ENCODE measurements around the gene RFTN1.

The RFTN1 gene

DNA sequence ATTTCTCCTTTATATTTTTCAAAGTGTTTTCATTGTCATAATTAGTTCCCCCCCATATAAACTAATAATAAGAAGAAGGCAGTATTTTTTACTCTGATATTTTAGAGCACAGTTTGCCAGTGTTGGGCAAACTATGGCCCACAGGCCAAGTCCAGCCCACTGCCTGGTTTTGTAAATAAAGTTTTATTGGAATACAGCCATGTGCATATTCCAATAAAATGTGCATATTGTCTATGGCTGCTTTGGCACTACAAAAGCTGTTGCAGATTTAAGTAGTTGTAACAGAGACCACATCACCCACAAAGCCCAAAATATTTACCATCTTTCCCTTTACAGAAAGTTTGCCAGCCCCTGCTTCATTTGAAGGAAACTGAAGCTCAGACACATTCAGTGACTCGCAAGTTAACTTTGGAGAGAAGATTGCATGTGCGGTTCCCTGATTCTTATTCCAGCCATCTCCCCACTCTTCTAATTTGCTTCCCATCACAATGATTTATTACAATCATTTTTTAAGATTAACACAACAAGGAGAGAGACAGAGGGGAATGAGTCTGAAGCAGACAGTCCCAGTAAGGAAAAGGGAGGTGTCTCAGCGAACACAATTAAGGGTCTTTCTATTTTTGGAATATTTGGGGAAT, 48.9 kb downstream of the RFTN1 start:
- no peak for DNase-seq (ENCODE audit: low read depth in 2 of 2)

DNA sequence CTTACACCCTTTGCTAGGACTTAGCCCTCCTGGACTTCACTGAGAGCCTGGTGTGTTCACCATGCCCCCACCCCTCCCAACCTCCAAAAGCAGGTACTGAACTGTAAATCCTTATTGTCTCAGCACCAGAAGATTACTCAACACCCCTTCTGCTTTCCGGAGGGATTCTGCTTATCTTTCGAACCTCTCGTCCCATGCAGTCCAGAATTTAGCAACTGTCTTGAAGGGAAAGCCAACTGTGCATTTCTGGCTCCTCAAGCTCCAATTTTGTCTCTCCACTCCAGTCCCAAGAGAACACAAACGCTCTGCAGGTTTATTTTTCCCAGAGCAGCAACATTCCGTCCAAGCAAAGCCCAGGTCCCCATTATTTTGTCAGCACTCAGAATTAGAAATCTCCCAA, 49.6 kb downstream of the RFTN1 start:
- DNase-seq (ENCODE audit: low read depth in 2 of 2), result no peak

DNA sequence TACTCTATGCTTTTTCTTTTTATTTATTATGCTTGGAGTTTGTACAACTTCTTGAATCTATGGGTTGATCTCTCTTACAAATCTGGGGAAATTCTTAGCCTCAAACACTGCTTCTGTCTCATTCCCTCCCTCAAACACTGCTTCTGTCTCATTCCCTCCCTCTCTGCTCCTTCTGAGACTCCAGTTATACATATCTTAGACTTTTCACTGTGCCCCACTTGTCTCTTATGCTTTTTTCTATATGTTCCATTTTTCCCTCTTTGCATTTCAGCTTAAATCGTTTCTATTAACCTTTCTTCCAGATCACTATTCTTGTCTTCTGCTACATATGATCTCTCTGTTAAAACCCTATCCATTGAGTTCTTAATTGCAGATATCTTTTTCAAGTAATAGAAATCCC, 50.4 kb downstream of the RFTN1 start:
- no peak for DNase-seq (ENCODE audit: low read depth in 2 of 2)

DNA sequence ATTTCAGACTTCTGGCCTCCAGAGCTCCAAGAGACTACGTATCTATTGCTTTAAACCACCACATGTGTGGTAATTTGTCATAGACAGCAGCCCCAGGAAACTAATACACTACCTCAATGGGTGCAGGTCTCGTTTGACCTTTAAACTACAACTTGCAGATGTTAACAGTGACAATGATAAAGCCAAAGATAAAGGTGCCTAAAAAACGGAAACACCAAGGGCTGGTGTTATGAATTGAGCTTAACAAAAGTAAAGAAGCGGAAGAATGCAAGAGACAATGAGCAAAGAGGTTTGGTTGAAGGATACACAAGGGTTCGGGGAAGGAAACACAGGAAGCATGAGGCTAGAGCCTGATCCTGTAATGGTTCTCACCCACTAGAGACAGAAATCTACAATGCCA, 50.8 kb downstream of the RFTN1 start:
- no peak for DNase-seq (ENCODE audit: low read depth in 2 of 2)

DNA sequence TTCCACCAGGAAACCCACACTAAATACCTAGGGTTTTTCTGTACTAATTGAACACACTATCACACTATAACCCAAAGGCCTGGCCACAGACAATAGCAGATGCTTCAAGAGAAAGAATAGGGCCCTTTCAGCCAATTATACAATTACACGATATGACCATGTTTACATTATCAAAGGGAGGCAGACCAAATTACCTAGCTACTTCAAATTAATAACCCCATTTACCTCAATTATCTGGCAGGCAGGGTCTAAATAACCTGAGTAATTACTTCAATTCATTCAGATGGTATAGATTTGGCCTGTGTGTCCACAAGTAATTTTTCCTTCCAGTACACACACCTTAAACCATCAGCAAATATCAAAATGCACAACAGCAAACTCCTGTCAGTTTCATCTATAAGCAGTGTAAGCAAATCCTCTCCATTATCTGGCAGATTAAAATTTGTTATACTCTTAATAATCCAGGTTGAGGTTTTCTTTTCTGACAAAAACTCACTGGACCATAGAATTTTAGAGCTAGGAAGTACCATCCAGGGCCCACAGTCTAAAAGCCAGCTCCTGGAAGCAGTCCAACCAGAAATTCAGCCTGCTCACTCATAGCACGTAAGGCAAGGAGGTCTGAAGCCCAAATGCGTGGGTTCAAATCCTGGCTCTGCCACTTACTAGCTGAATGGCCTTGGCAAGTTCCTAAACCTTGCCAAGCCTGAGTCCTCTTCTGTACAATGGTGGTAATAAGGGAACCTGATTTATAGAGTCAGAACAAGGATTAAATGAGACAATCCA, 51.8 kb downstream of the RFTN1 start:
- no peak for DNase-seq (ENCODE audit: low read depth in 2 of 2)

DNA sequence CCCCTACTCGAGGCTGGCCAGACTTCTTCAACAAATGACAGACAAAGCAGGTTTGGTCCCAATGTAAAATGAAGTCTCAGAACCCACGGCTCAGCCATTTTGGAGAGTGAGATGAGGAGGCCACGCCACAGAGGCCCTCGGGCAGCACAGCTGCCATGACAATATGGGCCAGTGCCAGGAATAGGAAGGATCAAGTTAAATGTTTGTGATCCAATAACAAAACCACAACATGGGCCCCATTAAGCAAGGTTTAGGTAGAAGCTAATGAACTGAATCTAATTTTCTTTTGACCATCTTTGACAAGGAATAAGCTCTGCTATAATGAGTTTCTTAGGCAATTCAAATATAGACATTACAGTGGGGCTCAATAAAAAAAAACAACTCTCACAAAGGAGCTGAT, 52.6 kb downstream of the RFTN1 start:
- no peak for DNase-seq (ENCODE audit: low read depth in 2 of 2)

DNA sequence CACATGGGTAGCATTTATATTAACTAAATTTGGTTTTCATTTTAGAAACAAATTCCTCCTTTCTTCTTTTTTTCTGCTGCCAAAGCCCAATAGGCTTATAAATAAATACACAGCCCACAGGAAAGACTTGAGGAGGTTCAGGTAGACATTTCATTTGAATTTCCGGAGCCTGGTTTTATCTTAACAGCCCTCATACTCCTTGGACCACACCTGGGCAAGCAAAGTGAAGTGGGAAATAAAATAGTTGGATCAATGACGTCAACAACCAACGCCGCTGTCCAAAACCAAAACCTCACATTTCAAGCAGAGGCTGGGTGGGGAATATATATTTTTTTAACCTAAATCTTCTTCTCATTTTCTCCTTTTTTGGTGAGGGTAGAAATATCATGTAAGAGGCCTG, 53.2 kb downstream of the RFTN1 start:
- no peak for DNase-seq (ENCODE audit: low read depth in 2 of 2)

DNA sequence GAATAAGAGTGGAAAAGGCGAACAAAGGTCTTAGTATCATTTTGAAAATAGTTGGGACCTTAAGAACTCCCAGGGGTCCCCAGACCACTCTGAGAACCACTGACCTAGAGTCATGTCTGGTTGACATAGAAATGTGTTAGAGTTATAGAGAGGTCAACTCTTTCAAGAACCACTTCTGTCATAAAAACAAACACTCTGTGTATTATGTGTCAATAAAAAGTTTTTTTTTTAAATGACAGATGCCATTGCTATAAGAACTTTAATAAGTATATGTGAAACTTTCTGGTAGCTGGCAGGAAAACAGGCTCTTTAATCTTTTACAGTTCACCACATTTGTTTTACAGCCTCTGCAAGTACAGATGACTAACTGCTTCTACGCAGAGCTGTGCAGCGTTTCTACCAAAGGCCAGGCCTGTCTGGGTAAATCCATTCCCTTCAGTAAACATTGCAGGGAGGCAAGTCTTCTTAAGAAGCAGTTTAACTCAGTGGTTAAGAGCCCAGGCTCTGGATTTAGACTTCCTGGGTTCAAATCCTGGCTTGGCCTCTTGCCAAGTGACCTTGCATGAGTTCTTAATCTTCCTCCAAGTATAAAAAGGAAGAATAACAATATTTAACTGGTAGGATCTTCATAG, 56.6 kb downstream of the RFTN1 start:
- DNase-seq (ENCODE audit: low read depth in 2 of 2), result no peak

DNA sequence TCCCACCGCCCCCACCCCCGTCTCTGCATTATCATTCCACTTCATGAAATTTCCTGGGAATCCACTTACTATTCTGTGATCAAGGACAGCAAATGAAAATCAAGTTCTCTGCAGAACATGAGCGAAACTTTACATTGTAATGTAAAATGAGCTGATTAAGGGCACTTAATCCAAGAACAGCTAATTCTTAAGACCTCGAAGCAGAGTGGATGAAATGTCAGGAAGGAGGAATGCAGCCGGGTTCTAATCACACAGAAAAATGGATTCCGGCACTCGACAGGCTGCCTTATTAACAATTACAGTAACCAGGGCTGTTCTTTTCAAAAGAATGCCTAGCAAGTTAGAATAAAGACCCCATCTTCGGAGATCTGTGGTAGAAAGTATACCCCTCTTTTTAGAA, 57.5 kb downstream of the RFTN1 start:
- DNase-seq (ENCODE audit: low read depth in 2 of 2), result no peak

DNA sequence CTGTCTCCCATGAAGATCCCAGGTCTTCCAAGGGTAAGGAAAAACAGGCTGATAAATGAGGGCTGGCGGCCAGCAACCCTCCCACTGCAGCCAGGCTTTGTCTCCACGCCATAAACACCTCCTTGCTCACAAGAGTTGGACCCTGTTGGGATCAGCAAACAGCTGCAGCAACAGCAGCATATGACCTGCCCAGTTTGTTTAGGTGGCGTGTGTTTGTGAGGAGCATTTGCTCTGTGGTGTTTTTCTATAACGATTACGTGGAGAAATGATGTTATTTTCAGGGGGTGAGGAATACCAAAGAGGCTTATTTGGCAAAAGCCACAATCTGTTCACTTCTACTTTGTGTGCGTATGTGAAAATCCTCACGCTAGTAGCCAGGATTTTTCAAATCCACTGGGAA, 58.5 kb downstream of the RFTN1 start:
- DNase-seq (ENCODE audit: low read depth in 2 of 2), result no peak

DNA sequence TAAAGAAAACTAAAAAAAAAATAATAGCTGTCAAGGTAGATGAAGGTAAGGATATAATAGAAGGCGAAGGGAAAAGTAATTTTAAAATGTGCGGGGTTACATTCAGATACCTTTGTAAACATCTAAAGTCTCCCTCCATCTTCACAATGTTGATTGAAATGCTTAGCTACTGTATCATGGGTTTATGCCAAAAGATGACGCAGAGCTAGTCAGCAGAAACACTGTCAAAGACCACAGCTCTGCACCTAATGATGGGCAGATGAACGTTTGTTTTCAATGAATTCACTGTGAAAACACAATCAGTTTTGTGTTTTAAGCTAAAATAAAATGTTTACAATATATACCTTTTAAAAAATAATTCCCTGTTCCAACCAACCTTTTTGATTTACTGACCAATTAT, 61.2 kb downstream of the RFTN1 start:
- no peak for DNase-seq (ENCODE audit: low read depth in 2 of 2)

DNA sequence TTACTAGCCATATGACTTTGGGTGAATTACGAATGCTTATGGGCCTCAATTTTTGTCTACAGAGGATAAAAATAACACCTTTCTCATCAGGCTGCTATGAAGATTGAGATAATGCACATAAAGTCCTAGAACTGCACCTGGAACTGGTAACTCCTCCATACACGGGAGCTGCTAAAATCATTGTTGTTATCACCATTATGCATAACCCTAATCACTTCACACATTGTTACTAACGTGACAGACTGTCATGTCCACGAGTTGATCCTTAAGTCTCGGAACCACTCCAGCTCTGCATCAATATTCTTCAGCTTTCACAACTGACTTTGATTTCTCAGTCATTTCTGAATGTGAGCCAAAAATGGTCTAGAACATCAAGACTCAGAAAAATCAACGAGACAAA, 64.1 kb downstream of the RFTN1 start:
- DNase-seq (ENCODE audit: low read depth in 2 of 2), result no peak

DNA sequence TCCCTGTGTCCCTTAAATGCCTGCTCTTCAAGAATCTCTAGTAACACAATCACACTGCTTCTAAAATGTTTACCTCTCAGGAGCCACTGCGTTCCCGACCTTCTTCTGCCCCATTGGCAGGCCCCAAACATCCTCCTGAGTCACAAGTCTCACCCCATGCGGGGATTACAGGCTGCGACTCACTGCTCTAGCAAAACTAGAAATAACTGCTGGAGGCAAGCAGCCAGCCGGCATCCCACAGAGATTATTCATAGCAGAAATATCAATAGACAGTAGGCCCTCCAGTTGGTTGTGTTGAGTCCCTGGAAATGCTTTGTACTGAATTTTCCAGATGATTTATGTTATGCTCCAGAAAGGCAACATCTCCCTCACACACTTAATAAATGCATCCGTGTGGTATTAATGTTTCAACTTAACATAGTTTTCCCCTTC, 64.8 kb downstream of the RFTN1 start:
- no peak for DNase-seq (ENCODE audit: low read depth in 2 of 2)

DNA sequence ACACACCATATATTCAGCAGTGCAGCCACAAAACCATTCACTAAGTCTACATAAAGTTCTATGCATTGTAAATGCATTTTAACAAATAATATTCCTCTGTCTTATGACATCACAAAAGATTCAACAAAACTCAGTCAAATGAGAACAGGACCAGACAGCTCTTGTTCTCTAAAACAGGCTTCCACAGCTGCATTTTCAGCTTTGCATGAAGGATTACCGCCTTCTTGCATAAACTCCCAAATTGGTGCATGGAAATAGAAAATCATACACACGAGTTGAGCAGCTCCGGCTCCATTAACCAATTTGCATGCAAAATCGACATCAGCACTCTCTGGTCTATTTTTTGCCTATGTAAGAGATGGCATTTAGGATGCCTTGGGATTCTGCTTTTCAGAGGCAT, 66.4 kb downstream of the RFTN1 start:
- DNase-seq (ENCODE audit: low read depth in 2 of 2), result no peak

DNA sequence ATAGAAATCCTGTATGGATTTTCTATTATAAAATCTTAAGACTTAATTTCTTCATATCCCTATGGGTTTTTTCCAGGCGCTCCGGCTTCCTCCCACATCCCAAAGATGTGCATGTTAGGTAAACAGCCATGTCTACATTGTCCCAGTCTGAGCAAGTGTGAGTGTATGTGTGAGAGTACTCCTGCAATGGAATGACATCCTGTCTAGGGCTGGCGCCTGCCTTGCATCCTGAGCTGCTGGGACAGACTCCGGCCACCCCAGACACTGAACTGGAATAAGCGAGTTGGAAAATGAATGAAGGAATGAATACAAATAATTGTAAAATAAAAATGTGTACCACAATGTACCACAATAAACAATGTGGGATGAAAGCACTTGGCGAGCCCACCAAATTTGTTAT, 69.2 kb downstream of the RFTN1 start:
- DNase-seq (ENCODE audit: low read depth in 2 of 2), result no peak

DNA sequence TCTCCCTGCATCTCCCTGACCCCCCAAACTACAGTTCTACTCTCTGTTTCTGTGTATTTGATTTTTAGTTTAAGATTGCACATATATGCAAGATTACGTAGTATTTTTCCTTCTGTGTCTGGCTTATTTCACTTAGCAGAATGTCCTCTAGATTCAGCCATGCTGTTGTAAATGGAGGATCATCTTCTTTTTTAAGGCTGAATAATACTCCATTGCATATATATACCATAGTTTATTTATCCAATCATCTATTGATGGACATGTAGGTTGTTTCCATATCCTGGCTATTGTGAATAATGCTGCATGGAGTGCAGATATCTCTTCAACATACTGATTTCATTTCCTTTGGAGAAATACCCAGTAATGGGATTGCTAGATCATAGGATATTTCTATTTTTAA, 70.8 kb downstream of the RFTN1 start:
- no peak for DNase-seq (ENCODE audit: low read depth in 2 of 2)

DNA sequence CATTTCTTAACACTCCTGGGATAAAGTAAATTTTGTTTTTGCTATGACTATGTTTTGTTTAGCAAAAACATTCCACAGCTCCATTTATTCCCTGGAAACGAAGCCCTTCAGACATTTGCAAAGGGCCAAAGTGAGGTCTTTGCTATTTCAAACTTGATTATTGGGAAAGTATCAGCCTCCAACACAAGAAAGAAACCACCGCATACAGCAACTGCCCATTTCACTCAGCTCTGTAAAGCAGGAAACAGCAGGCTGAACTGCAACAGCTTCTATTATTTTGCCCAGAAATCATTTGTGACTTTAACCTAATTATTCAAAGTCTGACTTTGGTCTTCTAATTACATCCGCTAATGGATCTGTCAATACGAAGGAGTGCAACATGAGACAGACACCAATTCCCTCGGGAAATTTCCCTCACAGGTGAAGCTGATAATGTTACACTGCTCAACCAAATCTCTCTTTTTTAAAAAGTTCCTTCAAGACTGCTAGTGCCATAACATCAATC, 72.1 kb downstream of the RFTN1 start:
- no peak for DNase-seq (ENCODE audit: low read depth in 2 of 2)

DNA sequence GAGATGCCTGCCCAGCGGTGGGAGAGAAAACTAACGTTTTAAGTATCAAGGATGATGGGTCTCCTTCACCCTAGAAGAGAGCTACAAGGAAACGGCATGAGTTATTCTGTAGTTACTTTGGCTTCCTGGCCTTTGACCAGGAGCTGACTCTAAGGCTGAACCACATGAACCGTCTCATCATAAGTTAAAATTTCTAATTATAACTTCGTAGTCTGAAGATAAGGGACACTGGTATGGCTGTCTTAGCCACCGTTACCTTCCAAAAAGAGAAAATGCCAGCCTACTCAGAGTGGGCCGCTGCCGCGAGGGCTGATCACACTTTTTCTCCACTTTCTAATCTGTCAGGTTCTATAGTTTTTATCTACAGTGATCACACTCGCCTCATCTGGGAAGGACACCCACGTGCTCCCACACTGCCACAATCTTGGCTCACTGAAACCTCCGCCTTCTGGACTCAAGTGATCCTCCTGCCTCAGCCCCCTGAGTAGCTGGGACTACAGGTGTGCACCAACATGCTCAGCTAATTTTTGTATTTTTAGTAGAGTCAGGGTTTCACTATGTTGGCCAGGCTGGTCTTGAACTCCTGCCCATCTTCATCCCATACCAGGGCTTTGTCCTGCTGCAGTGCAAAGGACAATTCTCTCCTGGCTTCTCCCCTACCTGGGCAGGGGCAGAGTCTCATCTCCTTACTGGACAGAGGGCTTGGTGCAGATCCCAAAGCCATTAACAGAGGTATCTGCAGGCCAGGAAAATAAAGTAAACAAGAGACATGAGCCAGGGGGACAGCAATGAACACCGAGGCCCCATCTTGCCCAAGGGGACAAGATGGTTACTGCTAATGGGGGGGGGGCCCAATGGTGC, 73.4 kb downstream of the RFTN1 start:
- DNase-seq (ENCODE audit: low read depth in 2 of 2), result no peak

DNA sequence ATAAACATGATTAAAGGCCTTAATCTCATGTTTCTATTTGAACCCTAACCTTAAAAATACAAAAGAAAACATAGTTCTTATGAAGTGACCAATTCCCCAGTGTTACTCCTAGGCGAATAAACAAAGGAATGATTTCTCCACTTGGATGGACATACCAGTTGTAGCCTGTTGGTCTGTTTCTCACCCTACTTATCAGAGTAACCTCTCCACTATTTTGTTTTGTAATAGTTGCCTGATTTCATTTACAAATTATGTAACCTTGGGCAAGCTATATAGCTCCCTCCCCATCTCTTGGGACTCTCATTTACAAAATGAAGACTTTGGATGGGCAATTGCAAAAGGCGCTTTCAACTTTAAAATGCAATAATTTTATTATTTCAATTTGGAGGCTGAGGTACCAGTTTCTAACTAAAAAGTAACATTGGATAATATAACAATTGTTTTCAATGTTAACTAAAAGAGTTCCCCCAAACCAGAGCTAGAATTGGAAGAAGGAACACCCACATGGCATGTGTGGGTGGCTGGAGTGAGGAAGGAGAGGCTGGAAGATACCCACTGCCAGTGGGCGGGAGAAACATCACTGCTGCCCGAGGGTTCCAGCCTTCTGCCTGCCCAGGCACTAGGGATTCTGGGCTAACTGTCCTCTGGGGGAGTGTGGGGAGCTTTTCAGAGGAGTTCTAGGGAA, 74.2 kb downstream of the RFTN1 start:
- DNase-seq (ENCODE audit: low read depth in 2 of 2), result no peak

DNA sequence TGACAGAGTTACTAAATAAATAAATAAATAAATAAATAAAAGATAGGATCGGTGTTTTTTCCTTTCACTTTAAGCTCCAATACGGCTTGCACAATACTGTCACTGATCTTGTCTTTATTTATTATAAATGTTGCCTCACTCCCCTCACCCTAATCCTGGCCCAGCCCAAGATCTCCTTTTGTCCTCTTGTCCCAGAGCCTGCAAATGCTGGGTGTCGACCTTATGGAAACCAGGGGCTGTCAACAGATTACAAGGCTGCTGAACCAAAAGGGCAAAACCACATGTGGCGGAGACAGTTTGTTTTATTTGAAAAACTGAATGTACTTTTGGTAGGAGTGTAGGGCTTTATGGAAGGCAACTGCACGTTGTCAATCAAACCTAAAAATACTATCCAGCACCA, 75.9 kb downstream of the RFTN1 start:
- DNase-seq (ENCODE audit: low read depth in 2 of 2), result no peak

DNA sequence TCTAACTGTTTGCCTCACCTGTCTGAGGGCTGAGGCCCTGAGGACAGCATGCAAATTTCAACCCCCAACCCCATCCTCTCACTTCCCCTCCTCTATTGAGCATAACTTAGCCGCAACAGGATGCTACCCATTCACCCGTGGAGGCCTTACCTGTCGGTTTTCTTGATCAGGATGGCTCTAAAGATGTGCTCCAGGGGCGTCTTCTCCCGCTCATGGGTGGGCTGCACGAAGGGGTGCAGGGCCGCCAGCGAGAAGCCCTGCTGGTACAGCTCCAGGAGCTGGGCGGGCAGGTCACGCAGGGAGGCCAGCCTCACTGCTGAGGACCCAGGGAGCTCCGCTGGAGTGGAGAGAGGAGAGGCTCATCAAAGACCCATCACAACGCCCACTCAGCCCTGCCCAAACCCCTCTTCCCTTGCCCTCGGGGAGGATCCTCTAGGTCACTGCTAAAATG, 79.8 kb downstream of the RFTN1 start:
- no peak for DNase-seq (ENCODE audit: low read depth in 2 of 2)

Measured in stimulated activated CD8-positive, alpha-beta memory T cell treated with anti-CD3 and anti-CD28 coated beads, Interleukin-7, amount 100 ng/mL, for 1 hour (primary cell).